ENCODE measurements around the gene AHI1.

The AHI1 gene

DNA sequence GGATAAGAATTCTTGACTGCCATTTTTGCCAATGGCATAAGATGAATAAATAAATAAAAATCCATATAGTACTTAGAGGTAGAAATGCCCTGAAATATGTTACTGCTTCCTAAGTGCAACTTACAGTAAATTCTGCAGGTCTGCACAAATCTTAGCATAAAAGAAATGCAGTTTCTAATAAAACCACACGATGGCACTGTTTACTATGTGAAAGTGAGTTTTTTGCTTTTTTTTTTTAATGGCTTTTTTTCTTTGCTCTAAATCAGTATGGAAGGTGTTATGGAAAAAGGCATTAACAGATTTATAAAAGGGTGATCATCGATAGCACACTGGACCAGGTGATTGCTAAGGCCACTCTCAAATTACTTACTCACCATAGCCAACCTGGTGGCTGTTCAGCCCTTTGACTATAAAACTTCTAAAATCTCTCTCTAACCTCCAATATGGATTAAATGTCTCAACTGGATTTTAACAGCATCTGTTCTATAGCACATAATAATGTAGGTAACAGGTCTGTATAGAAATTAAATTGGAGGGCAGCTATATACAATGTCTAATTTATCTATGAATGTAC, 45.8 kb downstream of the AHI1 start:
- DNase-seq (ENCODE audit: low spot score) = no peak

DNA sequence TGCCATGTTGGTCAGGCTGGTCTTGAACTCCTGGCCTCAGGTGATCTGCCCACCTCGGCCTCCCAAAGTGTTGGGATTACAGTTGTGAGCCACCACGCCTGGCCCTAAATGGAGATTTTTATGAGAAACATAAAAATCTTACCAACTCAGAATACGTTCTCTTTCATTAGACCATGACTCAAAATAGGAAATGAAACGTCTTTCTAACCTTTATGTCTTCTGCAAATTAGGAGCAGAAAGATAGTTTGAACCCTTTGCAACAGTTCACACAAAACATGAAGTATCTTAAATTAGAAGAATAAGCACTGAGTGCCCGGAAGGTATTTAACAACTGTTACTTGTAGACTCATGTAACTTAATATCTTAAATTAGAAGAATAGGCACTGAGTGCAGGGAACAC, 48.3 kb downstream of the AHI1 start:
- DNase-seq (ENCODE audit: low spot score) = no peak

DNA sequence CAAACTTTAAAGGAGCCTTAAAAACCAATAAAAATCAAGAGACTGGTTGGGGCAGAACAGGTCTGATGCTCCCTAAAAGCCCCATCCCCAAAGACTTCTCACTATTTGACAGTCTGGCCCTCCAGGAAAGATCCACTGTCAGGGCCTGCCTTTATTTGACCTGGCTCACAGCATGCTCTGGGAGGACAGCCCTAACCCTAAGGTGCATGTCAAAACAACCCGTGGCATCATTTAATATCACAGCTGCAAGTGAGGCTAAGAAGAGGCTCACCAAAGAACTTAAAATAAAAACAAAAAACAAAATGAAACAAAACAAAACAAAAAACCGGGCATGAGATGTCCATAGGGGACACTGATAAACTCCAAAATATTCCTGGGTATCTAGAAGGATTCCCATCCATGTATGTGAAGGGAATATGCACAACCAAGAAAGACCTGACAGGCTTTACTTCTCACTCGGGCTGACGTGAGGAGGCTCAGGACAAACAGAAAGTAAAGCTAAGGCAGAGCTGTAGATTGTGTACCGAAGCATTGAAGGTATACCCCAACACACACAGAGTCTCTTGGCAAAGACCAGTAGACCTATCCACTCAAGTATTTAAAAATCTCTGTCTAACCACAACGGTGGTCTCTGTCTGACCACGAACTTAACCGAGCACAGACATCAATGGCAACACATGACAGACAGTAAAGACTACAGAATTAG, 57.3 kb downstream of the AHI1 start:
- DNase-seq (ENCODE audit: low spot score) = no peak

DNA sequence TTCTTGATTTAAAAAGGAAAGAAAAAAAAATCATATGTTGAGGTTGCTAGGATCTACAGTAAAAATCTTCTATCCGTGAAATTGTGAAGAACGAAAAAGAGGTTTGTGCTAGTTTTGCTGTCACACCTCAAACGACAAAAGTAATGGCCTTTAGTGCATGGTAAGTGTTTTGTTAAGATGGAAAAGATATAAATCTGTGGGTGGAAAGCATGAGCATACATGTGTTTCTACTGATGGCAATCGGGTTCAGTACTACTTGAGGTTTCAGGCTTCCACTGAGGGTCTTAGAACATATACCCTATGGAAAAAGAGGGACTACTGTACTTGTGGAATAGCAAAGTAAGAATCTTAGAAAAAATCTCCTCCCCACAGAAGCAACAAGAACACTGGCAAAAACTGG, 58.0 kb downstream of the AHI1 start:
- no peak for DNase-seq (ENCODE audit: low spot score)

DNA sequence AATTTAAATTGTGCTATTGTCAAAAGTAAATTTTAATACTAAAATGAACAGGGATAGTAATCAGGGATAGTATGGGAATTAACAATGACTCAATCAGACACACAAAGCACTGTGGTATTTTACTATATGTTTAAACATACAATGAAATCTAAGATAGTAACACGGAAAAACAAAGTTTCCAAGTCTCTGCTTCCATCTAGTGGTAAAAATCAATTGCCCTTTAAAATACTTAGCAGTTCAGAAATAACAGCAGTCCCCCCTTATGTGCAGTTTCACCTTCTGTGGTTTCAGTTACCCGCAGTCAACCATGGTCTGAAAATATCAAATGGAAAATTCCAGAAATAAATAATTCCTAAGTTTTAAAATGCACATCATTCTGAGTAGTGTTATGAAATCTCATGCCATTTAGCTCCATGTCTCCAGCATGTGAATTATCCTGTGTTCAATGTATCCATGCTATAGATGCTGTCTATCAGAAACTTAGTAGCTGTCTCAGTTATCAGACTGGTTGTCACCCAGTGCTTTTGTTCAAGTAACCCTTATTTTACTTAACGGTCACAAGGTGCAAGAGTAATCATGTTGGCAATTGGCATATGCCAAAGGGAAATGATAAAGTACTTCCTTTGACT, 58.5 kb downstream of the AHI1 start:
- no peak for DNase-seq (ENCODE audit: low spot score)

DNA sequence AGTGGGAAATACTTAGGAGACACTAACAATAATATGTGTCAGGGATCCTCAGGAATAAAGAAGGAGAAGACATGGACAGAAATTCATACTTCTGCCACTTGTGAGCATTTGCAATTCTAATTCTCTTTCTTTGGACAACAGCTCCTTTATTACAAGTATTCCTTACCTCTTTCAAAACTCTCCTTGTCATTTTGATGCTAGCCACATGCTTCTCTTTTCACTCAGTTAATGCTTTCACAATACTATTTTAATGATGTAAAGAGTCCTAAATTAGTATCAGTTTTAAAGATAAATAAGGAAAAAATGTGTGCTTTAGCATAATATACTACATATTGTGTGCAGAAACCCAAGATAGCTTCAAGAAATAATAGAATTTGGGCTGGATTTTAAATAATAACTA, 62.5 kb downstream of the AHI1 start:
- DNase-seq (ENCODE audit: low spot score) = no peak

DNA sequence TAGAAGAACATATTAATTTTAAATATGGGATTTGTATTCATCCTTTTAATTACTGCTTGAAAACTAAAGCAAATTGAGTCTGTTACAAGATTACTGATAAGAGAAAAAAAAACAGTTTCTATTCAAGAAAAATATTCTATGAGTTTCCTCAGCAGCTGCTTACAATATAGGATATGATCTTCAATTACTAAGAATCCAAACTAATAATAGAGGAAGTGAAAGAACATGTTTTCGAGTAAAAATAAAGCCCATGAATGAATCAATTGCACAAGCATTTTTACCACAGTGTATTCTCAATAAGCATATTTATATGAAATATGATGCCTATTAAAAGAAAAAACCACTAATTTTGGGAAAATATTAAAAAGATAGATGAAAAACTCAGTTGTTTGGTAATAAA, 63.4 kb downstream of the AHI1 start:
- DNase-seq (ENCODE audit: low spot score) = no peak

DNA sequence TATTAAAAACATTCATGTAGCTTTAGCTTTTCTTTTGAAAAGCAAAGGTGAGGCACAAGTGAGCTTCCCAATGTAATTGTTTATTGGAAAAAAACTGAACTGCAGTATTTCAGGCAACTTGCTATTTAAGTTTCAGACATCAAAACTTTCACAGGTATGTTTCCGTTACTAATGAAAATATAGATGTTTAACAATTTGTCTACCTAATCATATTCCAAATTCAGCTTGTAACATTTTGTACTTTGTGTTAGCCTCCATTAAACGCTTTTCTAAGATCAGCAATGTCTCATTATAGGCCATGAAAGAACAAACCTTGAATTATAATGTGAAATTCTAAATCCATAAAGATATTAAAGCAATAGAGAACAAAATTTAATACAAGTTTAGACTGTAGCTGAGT, 69.5 kb downstream of the AHI1 start:
- DNase-seq (ENCODE audit: low spot score) = no peak

DNA sequence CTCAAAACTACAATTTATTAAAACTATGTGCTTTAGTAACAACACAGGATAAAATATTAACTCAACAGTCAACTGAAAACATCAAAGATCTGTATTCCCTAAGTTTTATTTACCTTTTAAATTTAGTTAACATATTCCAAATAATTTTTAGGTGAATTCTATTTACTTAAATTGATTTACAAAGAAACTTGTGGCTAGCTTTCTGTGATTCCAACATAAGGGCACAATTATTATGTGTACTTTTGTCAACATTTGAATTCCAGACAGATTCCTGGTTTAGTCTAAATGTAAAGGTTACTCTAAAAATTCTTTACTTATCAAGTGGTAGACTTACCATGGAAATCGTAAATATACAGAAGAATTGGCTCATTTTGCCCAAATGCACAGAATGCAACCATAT, 70.7 kb downstream of the AHI1 start:
- DNase-seq (ENCODE audit: low spot score) = no peak

DNA sequence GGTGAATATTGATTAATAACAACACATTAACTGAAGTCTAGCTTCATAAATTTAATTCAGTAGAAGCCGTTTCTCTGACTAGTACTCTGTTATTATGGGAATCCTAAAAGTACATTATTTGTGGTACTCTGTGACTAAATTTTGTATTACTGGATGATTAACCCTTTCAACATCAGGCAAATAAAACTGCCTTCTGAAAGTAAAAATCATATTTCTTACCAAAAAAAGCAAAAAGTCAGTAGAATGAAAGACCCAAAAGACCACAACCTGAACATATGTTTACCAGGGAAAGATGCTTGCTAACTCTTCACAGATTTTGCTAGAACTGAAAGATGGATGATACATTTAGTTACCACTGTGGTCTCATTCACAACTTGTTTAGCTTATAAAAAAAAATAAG, 73.2 kb downstream of the AHI1 start:
- DNase-seq (ENCODE audit: low spot score) = no peak

DNA sequence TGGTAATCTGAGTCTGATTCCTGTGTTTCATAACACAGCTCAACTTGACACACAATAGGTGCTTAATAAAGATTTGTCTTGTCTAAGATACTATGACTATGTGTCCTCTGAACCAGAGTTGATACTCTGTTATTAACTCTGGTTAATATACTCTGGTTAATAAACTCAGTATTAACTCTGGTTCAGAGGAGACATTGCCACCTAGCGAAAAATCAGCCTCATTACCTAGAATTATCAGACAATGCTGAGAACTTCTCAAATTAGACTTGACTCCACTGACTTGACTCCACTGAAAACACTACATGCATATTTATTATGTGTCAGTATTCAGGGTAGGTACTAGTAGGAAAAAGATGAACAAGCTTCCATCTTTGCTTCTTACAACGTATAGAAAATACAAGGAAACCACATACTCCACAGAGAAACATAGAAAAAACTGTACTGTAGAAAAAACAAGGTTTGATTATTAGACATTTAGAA, 73.9 kb downstream of the AHI1 start:
- DNase-seq (ENCODE audit: low spot score) = no peak

DNA sequence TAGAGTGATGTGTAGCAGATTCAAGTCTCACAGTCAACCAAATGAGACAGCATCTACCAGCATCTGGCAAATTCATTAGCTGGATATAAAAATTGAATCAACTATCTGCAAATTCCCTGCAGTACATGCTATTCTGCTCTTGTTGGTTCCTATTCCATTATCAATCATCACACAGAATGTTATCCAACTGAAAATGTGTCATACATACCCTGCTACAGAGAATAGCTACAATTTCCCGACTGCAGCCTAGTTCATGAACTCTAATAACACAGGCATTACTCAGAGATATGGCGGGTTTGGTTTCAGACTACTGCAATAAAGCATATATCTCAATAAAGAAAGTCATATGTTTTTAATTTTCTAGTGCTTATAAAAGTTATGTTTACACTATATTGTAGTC, 78.4 kb downstream of the AHI1 start:
- DNase-seq (ENCODE audit: low spot score) = no peak

DNA sequence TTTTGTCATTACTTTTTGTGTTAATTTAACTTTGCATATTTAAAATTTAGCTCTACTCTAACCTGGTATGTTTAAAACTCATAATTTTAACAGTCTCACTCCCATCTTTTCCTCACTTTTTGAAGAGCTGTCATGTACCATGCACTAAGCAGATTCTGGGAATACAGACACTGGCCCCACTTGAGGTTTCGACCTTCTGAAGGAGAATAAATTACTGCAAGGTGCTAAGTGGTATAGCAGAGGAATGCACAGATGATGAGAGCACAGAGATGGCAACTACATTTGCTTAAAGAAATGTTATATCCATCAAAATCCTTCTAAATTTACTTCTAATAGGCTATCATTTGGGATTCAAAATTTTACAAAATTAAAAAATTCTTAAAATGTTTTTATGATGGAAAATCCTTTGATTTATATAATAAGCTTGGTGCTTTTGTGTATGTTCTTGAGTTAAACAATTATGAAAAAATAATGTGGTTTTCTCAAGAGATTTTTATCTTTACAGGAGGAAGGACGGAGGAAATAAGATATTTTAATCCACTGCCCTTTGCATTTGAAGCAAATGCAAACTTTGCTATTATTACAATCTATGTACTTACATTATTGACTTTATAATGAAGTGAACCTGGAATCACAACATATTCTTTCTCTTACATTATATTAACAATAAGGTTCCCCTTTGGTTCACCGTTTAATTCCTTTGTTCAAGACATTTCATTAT, 79.3 kb downstream of the AHI1 start:
- DNase-seq (ENCODE audit: low spot score) = no peak

DNA sequence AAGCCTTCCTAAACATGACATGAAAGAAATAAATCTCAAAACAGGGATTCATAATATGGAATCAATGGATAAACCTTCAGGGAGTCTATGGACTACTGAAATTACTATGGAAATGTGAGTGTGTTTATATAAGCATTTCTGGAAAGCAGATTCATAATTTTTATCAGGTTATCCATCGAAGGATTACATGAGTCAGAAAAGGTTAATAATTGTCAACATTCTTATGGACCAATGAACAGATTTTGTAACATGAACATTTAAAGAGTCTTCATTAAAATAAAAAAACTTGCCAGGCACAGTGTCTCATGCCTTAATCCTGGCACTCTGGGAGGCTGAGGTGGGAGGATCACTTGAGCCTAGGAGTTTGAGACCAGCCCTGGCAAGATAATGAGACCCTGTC, 84.8 kb downstream of the AHI1 start:
- no peak for DNase-seq (ENCODE audit: low spot score)

DNA sequence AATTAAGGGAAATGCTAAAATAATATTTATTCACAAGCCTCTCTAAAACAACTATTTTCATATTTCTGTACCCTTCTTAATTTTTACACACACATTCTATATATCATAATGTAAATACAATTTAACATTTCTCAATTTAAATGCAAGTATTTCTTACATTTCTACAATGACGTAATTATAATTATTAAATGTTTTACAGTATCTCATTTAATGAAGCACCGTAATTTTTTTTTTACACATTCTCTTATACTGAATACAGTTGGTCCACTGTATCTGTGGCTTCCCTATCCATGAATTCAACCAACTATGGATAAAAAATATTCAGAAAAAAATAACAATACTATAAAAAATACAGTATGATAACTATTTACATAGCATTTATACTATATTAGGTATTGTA, 85.7 kb downstream of the AHI1 start:
- DNase-seq (ENCODE audit: low spot score) = no peak

DNA sequence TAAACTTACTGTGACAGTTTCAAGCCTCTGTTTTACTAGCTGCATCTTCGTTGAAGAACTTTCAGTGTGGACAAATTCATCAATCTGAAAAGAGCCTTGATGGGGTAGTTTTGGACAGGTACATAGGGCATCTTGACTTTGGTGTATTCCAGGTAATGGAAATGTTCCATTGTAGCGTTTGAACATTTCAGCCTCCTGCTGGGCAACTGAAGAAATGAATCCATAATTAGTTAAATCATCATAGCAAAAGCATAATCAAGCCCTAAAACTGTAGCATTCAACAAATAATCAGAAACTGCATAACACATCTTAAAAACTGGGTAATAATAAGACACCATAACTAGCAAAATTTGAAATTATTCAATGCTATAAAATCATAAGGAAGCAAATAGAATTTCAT, 86.2 kb downstream of the AHI1 start:
- no peak for DNase-seq (ENCODE audit: low spot score)

DNA sequence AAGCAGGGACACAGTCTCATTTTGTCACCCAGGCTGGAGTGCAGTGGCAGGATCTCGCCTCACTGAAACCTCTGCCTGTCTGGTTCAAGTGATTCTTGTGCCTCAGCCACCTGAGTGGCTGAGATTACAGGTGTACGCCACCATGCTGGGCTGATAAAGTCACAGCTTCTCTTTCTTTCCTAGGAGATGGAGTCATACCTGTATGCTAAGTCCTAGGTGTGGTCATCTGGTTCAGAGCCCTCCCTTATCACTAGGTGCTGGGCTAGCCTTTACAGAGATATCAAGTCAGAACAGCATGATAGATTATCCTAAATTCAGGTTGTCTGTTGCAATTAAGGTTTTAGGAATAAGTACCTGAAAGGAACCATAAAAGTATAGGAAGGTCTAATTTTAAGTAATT, 86.7 kb downstream of the AHI1 start:
- no peak for DNase-seq (ENCODE audit: low spot score)

DNA sequence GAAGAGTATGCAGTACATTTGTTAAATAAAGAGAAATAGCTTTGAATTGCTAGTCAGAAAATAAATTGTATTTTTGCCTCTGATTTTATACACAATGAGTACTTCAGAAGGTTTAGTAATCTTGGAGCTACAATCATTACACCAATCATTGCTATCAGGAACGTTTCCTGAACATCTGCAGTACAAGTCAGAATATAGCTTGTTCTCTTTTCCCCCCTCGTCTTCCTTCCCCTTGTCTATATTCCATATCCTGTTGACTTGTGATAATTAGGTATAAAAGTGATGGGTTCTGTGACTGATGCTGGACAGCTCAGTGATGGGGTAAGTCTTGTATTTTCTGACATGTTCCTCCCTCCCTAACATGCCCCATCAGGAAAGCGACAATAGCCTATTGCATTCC, 94.0 kb downstream of the AHI1 start:
- DNase-seq (ENCODE audit: low spot score) = no peak

DNA sequence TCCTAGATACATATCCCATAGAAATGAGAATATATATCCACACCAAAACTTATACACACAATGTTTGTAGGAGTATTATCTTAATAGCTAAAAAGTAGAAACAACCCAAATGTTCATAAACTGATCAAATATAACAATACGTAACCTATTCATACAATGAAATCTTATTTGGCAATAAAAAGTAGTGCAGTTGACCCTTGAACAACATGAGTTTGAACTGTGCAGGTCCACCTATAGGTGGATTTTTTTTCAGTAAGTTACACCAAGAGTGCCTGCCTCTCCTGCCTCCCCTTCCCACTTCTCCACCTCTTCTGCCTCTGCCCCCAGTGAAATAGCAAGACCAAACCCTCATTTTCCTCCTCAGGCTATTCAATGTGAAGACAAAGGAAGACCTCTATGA, 95.2 kb downstream of the AHI1 start:
- DNase-seq (ENCODE audit: low spot score) = no peak

DNA sequence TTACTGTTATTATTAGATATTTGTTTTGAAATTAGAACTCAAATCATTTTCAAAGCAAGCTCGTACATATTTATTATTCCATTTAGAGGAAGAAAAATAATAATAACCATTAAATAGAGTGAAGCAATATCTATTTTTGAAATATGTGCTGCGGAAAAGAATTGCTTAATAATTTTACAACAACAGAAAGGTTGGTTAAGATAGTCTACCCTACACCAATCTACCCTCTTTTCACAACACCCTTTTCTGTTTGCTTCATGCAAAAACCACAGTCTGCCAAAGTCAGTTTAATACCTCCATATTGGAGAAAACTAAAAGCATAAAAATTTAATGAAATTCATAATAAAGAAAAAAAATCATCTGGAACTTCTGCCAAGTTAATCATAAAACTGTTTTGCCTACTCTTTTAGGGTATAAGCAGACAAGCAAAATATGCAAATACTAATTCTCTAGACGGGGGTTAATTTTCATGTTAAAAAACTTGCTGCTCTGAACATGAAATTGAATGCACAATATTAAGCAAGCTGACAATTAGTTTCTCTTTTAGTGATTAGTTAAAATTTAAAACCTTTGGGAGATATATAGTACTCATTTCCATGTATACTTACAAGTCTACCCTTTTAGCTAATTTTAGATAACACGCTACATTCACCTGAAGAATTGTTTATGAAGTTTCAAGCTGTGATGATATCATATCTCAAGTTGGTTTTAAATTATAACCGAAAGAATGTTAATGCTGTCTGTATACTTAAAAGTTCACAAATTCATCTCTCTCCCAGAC, 100.2 kb downstream of the AHI1 start:
- no peak for DNase-seq (ENCODE audit: low spot score)

DNA sequence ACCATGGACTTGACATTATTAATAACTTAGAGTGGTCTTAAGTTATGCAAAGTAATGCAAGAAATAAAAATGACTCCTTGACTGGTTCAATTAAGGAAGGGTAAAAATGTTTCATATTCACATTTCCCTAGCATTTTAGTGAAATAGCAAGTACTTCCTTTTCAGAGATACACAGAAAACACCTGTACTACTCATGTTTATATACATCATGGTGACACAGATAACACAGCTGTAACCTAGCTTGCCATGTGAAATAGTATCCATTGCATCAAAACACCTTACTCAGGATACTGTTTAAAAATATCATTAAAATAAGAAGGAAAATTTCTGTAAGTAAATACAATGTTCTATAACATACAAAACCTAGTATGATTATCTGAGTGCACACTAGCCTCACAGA, 102.4 kb downstream of the AHI1 start:
- DNase-seq (ENCODE audit: low spot score) = no peak

DNA sequence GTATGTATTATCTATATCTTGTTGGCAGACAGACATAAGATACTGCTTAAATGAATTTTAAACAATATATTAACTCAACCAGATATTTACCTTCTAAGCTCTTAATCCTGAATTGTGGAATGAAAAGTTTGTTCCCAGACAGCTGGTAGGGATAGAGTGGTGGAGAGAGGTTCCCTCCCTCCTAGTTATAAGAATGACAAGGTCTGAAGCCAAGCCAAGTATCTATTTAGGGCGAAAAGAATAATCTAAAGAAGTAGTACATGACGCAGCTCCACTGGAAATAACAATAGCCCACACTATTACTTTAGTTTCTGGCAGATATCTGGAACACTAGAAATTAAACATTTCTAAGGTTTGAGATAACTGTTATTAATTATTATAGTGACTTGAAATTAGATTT, 104.3 kb downstream of the AHI1 start:
- no peak for DNase-seq (ENCODE audit: low spot score)
